ENCODE measurements around the gene BRINP3.

Gene BRINP3

GRCh38 chr1:190104961-190105360, 372.7 kb downstream of the BRINP3 start:
- no peak for DNase-seq (ENCODE audit: low read depth)

DNA sequence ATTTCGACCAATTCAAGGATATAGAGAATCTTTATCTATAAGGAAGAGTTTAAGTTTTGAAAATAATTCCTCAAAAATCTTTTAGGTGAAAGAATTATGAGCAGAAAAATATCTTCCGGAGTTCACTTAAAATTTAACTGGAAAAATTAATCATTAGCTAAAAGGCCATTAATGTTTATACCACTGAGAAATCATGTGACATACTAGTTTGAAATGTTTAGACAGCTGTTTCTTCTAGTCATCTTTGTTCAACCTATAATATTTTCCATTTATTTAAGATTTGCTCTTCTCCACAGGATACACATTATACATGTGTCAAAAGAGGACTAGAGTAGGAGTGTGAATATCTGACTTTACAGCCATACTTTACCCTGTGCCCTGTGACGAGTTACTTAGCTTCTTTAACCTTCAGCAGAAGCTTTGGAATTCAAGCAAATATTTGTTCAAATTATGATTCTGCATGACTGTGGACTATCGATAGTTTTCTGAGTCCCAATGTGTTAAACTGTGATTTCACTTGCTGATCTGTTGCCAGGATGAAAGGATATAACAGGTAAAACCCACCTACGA, 374.8 kb downstream of the BRINP3 start:
- no peak for DNase-seq (ENCODE audit: low read depth)

DNA sequence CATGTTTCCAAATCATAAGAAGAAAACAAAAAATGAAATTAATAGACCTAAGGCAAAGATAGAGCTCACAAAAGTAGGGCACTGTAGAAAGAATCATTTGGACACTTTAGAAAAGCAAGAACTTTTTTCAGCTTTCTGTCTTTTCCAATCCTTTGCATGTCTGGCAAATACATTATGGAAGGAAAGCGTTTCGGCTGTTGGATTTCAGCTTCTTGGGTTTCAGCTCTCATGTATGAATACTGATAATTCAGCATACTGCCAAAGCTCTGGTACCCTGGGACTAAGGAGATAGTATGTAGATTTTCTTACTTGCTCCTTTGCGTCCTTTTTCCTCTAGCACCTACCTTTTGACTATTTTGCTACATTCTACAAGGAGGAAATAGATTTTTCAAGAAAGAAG, 375.9 kb downstream of the BRINP3 start:
- DNase-seq (ENCODE audit: low read depth): no peak

DNA sequence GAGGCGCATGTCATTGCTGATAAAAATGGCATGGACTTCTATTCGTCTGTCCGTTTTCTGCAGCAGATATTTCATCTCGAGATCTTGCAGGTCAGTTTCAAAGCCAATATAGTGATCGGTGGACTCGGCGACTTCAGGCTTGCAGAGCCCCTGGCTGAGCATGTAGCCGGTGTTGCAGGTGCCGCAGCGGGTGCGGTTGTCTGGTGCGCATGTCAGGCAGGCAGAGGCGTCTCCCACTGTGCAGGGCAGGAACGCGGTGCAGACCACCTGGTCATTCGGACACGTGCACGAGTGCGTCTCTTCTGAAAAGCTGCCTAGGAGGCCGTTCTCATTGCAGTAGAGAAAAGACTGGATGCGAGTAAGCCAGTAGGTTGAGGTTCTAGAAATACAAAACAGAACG, 378.9 kb downstream of the BRINP3 start:
- no peak for DNase-seq (ENCODE audit: low read depth)

GRCh38 chr1:190098107-190098506, 379.6 kb downstream of the BRINP3 start:
- DNase-seq (ENCODE audit: low read depth): no peak

GRCh38 chr1:190095596-190095995, 382.1 kb downstream of the BRINP3 start:
- no peak for DNase-seq (ENCODE audit: low read depth)

GRCh38 chr1:190084552-190084951, 393.1 kb downstream of the BRINP3 start:
- no peak for DNase-seq (ENCODE audit: low read depth)

DNA sequence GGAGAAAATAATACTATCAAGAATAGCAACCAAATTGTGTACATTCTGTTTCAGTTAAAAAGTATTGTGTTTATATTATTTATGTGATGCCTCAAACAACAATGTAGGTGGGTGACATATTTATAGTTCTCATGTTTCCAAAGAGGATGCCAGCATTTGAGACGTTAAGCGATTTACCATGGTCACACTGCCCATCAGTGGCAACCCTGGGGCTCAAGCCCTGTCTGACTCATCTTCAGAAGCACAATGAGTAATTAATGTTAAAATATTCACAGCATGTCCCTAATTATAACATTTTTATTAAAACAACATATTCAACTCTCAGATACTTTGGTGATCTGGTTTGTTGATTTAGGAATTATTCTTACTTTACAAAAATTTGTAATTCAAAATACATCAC, 409.4 kb downstream of the BRINP3 start:
- DNase-seq (ENCODE audit: low read depth): no peak

DNA sequence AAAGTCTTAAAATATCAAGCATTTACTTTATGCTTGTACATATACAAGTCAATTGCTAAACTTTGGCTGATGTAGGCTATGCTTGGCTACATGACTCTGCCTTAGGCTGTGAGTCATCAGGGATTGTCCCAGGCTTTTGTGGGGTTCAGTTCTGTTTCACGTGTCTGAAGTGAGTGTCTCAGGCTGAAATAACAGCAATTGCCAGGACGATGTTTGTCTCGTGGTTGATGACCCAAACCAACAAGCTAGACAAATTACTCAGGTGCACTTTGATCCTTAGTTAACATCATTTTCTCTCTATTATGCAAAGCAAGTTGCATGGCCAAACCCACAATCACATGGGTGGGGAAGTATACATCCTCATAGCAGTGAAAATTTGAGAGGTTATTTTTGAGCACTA, 410.1 kb downstream of the BRINP3 start:
- DNase-seq (ENCODE audit: low read depth): no peak

GRCh38 chr1:190066011-190066410, 411.7 kb downstream of the BRINP3 start:
- no peak for DNase-seq (ENCODE audit: low read depth)

GRCh38 chr1:190049314-190049713, 428.4 kb downstream of the BRINP3 start:
- DNase-seq (ENCODE audit: low read depth): no peak

Data from GM04503 (cell line).